DOHH2 (cell line): ENCODE measurements around the gene ZNF74.

Experiments
- EZH2phosphoT487 ChIP-seq: fragments of 200-600 bp; sonication (generic); IDR thresholded peaks from 2 replicates; pipeline ENCODE4 v1.6.1; 2017; ENCODE audit warnings: borderline replicate concordance, mild to moderate bottlenecking, antibody characterized with exemption, low read length, moderate library complexity, mixed read lengths
- TF ChIP-seq, protein P1 (sequence below): fragments of 200-600 bp; sonication (generic); IDR thresholded peaks from one replicate; pipeline ENCODE4 v1.5.1; 2014; ENCODE audit warnings: antibody characterized with exemption, mild to moderate bottlenecking, low read depth, low read length; ENCODE audit not compliant: poor library complexity, severe bottlenecking

DNA sequence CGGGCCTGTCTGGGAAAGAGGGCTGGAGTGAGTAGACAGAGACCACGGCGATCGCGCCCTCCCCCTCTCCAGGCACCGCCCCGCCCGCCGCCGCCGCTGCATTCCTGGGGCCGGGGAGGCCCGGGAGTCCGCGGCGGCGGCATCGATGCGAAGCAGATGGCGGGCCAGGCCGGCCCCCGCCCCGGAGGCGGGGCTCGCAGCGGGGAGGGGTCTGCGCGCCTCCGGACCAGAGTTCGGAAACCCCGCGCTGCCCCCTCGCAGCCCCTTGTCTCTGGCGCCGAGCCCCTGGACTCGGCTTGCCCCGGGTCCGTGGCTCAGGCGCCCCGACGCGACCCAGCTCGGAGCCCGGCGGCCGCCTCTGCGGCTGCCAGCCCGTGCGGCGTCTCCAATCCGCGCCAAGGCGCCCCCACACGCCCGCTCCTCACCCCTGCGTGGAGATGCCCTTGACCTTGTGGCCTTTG is 42.4 kb downstream of the ZNF74 start:
- TF ChIP-seq, protein P1, sequence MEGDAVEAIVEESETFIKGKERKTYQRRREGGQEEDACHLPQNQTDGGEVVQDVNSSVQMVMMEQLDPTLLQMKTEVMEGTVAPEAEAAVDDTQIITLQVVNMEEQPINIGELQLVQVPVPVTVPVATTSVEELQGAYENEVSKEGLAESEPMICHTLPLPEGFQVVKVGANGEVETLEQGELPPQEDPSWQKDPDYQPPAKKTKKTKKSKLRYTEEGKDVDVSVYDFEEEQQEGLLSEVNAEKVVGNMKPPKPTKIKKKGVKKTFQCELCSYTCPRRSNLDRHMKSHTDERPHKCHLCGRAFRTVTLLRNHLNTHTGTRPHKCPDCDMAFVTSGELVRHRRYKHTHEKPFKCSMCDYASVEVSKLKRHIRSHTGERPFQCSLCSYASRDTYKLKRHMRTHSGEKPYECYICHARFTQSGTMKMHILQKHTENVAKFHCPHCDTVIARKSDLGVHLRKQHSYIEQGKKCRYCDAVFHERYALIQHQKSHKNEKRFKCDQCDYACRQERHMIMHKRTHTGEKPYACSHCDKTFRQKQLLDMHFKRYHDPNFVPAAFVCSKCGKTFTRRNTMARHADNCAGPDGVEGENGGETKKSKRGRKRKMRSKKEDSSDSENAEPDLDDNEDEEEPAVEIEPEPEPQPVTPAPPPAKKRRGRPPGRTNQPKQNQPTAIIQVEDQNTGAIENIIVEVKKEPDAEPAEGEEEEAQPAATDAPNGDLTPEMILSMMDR = no peak
- TF ChIP-seq EZH2phosphoT487 = no peak
